HL-60/S4 (cell line): ENCODE measurements around the gene NOL12.

Experiments used
- in situ Hi-C: fragments of 300-500 bp; cut with MboI; formaldehyde crosslinking; loops from 2 replicates; pipeline ENCODE4 v1.14.3; 2022; ENCODE audit warnings: low sequenced_read_pairs

NOL12 gene

DNA sequence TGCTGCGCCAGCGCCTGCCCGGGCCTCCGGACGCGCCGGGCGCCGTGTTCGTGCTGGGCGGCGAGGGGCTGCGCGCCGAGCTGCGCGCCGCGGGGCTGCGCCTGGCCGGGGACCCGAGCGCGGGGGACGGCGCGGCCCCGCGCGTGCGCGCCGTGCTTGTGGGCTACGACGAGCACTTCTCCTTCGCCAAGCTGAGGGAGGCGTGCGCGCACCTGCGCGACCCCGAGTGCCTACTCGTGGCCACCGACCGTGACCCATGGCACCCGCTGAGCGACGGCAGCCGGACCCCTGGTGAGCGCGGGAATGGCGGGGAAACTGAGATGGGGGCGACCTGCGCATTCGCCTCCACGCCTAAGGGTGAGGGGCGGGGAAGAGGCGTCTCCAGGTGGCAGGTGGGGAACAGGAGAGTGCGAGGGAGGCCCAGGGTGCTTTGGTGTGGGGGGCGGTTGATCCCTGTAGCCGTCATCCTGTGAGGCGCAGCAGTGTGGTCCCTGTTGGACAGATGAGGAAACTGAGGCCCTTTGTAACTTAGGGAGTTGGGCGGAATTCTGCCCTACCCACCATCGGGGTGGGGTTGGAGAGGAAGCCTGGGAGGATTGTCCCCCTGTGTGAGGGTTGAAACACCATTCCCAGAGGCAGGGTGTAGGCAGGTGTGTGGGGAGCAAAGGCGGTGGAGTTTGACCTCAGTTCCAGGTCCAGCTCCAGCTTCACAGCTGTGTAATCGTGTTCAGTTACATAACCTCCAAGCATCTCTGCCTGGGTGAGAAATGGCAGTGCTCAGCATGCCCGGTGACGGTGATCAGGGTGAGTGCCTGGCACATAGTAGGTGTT lies 26.9 kb upstream of the NOL12 start:
- in situ Hi-C loops: no loop called here

GRCh38 chr22:37659897-37660708 lies 26.0 kb upstream of the NOL12 start:
- in situ Hi-C loops: no loop called here

- in situ Hi-C loops: no loop called here
These were observed 25.5 kb upstream of the NOL12 start for GRCh38 chr22:37660709-37661045.

DNA sequence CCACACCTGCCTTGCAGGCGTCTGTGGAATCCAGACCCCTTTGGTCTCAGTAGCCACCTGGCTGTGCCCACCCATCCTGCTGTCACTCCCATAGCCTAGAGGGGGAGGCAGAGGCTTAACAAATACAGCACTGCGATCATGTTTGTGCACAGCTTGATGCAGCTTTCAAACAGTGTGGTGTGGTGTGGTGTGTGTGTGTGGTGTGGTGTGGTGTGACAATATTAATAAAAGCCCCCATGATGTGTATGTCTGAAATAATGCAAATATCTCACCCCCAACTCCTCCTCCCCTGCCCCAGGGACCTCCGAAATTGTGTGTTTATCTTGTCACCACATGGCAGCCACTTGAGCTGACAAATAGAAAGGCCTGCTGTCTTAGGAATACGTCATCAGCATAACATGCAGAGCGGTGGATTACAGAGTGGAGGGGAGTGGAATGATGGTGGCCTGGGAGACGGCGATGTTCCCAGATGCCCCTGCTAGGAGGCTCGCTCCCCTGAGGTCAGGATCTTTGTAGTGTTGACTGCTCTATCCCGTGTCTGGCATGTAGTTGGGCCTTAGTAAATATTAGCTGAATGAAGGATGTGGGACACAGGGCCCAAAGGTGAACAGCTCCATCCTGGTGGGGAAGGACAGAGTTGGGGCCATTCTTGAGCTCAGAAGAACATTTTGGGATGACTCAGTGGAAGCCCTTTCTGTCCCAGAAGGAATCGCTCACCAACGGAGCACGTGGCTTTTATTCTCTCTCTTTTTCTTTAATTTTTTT lies 24.8 kb upstream of the NOL12 start:
- in situ Hi-C loops: no loop called here

DNA sequence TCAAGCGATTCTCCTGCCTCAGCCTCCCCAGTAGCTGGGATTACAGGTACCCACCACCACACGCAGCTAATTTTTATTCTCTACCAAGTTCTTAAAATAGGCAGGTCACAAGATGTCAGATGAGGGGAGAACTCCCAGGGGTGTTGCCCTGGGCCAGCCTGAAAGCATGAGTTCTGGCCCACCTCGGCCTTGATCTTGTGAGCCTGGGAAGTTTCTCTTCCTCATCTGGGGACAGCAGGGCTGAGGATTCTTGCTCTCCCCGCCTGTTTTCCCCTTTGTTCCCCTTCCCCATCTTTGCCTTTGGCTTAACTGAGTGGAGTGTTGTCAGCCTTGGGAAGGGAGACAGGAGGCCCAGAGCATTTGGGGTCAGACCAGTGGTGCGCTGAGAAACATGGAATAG lies 24.1 kb upstream of the NOL12 start:
- in situ Hi-C loops: no loop called here

DNA sequence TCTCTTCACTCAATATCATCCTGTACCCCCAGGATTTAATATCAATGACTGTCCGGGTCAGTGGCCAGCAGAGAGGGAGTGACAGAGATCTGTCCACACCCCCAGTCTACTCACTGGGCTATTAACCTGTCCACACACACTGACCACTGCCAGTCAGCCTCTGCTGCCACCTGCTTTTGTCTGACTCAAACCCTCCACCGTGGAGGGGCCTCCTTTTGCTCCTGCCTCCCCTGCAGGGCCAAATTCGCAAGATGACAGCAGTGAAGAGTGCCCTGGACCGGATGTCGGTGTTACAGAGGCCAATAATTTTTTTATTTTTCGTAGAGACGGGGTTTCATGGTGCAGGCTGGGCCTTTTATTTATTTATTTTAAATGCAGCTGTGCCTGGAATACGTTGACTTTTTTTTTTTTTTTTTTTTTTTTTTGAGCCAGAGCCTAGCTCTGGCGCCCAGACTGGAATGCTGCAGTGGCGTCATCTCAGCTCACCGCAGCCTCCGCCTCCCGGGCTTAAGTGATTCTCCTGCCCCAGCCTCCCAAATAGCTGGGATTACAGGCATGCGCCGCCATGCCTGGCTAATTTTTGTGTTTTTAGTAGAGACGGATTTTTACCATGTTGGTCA lies 22.5 kb upstream of the NOL12 start:
- in situ Hi-C loops: no loop called here

- in situ Hi-C loops: no loop called here
These were observed 21.7 kb upstream of the NOL12 start for GRCh38 chr22:37664249-37665101.

DNA sequence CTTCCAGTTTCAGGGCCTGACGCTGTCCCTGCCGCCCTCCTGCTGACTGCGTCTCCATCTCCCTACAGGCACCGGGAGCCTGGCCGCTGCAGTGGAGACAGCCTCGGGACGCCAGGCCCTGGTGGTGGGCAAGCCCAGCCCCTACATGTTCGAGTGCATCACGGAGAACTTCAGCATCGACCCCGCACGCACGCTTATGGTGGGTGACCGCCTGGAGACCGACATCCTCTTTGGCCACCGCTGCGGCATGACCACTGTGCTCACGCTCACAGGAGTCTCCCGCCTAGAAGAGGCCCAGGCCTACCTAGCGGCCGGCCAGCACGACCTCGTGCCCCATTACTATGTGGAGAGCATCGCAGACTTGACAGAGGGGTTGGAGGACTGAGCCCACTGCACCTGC lies 20.7 kb upstream of the NOL12 start:
- in situ Hi-C loops: no loop called here

GRCh38 chr22:37669586-37669985 lies 16.6 kb upstream of the NOL12 start:
- in situ Hi-C loops: no loop called here

DNA sequence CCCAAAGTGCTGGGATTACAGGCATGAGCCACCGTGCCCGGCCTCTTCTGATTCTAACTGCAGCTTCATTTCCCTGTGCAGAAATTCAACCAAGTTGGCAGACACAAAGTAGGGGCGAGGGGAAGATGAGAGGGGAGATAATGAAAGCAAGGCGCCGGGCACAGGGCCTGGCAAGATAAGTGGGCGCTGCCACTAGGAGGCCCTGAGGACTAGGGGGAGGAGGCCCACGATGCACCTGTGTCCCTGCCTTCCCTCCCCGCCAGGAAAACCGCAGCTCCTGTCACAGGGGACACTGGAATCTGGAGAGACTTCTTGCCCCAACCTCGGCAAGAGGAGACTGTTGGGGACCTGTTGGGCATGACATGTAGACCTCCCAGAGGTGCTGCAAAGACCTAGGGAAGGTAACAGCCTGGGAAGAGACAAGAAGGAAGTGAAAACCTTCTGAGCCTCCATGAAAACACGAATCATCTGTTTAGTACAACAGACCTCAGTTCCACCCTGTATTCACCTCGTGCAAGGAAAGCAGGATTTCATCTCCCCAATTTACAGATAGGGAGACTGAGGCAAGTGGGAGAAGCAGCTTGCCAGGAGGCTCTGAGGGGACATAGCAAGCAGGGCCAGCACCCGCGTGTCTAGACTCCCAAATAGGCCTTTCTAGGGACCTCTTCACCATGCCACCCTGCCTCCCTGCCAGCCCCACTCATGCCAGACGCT lies 13.8 kb upstream of the NOL12 start:
- in situ Hi-C loops: no loop called here

- in situ Hi-C loops: no loop called here
These were observed 13.2 kb upstream of the NOL12 start for GRCh38 chr22:37672920-37673455.

- in situ Hi-C loops: no loop called here
These were observed 11.9 kb upstream of the NOL12 start for GRCh38 chr22:37674248-37674647.

DNA sequence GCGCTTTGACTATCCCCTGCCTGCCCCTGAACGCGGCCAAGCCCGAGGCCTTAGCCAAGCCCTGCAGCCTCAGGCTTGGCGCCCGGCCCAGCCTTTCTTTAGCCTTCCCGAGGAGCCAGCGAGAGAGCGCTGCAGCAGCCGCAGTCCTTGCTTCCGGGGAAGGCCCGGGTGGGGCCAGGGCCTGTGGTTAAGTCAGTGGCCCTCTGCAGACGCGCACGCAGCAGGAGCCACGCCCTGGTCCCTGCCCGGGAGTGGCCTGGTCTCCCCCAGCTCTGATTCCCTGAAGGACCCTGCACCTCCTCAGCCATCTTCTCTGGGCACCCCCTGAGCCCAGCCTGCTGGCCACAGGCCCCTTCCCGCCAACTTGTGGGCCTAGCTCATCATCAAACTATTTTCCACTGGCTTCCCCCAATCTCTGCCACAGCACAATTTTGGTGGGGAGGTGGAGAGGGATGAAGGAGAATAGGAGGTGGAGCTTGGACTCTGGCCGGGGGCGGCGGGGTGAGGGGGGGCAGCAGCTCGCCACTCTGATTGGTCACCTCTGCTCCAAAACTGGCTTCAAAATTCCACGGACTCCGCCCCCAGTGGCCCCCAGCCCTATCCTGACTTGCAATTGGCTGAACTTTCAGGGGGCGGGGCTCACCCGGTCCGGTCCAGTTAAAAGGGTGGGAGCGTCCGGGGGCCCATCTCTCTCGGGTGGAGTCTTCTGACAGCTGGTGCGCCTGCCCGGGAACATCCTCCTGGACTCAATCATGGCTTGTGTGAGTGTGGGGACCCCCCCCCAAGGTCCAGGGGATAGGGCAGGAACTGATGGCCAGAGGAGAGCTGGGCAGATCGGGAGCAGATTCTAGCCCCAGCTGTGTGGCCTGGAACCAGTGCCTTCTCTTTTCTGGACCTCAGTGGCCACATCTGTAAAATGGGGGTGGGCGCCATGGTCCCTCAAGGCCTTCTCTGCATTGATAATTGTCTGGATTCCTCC lies 10.9 kb upstream of the NOL12 start, which contains the start of gene LGALS1:
TSS of gene LGALS1 (plus strand) at position 686 of the 979 bp plus-strand sequence. CDS start at position 753, 67 bp downstream.
- in situ Hi-C loops: no loop called here

DNA sequence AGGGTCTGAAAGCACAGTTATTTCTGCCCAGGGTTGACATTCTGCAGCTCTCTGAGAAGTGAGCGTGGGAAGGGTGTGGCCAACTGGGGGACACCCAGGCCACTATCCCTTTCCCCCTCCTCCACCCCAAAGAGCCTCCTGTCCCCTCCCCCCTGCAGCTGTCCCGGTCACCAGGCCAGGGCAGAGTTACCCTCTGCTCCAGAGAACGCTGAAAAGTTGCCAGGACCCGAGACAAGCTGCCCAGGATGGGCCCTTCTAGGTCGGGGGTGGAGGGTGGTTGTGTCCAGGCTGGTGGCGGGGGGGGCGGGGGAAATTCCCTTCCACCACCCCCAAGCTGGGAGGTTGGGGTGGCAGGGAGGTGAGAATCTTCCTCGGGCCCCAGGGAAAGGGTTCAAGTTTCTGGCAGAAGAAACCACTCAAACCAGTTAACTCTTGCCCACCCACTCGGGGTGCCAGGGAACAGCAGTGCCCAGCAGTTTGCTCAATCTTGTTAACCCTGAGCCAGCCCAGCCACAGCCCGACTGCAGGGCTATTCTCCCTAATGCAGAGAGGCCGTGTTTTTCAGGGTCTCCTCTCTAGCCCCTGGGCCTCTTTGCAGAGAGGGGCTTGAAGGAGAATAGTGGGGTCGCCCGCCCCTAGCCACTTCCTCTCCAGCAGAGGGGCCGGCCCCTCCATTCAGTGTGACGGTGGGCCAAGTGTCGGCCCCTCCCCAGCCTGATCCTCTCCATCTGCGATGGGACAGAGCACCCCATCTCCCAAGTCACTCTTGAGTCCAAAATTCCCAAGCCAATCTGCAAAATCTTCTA lies 10.0 kb upstream of the NOL12 start:
- in situ Hi-C loops: no loop called here

DNA sequence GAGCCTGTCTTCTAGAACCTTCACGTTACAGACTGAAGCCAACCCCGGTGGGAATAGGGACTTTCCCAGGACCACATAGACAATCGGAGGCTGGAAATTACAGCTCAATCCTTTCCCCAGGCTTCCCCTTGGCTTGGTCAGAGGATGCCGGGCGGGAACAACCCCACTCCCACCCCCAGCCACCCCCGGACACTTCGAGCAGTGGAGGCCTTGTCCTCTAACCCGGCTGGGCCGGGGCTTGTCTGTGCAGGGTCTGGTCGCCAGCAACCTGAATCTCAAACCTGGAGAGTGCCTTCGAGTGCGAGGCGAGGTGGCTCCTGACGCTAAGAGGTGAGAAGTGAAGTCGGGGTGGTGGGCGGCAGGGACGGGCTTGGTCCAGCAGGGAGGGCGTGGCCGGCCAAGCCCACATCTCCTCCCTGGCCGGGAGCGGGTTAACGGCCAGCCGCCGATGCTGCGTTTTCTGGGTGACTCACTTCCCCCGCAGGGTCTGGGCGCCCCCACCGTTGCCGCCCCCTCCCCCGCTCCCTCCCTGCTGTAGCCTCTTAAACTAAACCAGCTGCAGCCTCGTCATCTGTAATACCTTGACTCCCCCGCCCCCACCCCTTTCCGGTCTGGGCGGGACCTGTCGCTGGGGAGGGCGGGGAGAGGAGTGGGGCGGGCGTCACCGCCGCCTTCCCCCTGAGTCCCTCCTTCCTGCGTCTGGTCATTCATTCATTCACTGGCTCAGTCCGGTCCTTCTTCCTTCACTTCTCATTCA lies 9.2 kb upstream of the NOL12 start:
- in situ Hi-C loops: no loop called here

DNA sequence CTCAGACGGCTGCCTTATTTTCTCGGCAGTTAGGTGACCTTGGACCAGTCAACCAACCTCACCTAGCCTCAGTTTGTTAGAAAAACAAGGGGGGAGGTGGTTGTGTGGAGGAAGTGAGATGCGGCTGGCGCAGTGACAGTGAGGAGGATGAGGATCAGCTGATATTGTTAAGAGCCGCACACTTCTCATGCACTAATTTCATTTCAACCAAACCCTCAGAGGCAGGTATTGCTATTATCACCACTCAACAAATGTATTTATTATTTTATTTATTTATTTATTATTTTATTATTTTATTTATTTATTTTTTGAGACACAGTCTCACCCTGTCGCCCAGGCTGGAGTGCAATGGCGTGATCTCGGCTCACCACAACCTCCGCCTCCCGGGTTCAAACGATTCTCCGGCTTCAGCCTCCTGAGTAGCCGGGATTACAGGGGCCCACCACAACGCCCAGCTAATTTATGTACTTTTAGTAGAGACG lies 8.6 kb upstream of the NOL12 start:
- in situ Hi-C loops: no loop called here
